NCI-H748 (cell line): ENCODE data around the gene C1GALT1.
"Not testable (repeated sequence)": the region's sequence is repeated elsewhere in the genome, so short reads cannot be mapped to it uniquely, and the experiment has no call there.

ENCODE experiments used
- DNase-seq: peaks from one replicate; lab custom pipeline; 2025; ENCODE audit not compliant: unreplicated experiment; lab: John Stamatoyannopoulos, UW

C1GALT1 gene

DNA sequence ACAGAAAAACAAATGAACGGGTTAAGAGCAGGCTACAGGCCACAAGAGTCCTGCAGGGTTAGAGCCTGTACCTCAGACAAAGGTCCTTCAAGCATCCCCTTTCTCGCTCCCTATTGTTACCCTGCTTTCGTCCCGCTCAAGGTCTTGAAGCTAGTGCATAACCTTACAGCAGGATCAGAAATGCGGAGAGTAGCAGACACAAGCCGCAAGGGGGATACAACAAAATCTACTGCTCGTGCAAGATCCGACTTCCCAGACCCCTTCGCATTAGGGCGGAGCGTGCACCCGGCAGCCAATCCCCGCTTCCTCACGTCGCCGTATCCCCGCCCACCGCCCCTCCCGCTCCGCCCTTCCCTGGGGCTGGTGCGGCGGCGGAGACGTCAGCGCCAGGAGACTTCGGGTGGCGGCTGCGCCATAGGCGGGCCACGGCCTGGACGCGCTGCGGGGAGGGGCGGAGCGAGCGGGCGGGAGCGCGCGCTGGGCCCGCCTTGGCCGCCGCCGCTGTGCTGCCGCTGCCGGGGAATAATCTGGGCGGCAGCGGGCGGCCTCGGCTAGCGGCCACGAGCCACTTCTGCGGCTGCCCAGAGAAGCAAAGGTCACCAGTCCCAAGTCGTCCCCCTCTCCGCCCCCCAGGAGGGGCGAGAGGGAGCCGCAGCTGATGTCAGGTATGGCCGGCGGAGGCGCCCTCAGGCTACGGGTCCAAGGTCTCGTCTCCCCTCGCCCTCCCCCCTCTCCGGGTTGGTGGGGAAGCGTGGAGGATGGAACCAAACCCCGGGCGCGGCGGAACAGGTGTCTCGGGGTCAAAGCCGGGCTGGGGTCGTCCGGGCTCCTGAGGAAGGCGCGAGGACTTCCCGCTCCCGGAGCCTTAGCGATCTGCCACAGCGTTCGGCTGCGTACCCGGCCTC is at the start of gene C1GALT1:
C1GALT1 (plus strand) TSS at position 389 of the 905 bp plus-strand sequence. CDS start 51,776 bp downstream, outside the sequence.
- peak; percentile 97 for DNase-seq

- no peak for DNase-seq
Observed at GRCh38 chr7:7134046-7134445, 48.3 kb upstream of the C1GALT1 start.

DNA sequence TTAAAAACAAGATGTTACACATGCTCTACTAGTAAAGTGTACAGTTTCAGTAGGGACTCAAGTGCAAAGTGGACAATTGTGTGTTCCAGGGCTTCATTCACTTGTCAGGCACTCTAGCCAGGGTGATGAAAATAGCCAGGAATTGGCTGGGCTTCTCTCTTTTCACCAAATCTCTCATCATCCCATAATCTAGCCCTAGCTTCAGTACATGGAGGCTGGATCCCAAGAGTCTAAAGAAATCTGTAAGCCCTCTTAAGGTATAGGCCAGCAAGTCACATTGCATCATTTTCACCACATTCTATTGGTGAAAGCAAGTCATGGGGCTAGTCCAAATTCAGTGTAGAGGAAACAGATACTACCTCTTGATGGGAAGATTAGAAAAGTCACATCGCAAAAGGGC is 47.3 kb upstream of the C1GALT1 start:
- no peak for DNase-seq

- DNase-seq: not testable (repeated sequence)
Observed at GRCh38 chr7:7135924-7136323, 46.4 kb upstream of the C1GALT1 start.

DNA sequence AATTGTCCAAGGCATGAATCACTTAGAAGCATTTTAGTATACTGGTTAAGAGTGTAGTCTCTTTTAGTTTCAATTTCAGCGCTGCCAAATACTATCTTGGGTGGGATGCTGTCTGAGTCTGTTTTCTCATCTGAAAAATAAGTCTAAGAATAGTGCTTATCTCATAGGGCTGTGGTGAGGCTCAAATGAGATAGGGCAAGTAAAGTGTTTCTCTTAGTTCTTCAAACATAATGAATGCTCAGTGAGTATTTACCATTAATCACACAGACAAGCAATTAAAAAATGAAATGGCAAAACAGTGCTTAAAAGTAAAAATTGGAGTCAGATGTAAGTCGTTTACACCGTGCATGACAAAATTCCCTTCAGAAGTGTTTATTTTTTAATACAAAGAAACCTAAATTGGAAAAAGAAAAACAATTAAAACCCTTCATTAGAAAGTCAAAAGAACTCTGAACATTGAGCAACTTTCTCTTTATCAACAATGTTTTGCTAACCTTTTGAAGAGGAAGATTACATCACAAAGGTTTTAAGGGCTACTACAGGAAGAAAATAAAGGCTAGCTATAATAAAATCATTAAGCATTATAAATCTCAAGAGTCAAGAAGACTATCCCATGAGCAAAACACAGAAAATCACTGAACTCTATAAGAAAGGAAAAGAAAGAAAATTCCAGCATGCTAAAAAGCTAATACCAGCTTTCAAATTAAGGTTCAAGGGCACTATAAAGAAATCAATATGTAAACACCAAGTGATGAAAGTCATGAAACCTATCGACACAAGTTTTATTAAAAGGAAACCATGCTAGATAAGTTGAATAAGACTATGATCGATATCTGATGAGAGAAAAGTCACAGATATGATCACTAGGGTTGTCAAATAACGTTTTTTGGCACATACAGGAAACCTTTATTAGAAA is 45.6 kb upstream of the C1GALT1 start:
- peak; percentile 9 for DNase-seq

DNA sequence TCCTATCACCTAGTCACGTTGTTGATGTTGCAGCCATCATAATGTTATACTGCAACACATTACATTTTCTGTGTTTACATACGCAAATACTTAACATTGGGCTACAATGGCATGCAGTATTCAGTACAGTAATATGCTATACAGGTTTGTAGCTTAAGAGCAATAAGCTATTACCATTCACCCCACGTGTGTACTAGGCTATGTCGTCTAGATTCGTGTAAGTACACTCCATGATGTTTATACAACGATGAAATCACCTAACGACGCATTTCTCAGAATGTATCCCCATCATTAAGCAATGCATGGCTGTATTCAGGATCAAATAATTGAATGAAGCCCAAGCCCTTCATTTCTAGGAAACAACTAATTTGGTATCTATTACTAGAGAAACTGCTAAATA is 43.4 kb upstream of the C1GALT1 start:
- peak; percentile 52 for DNase-seq

DNA sequence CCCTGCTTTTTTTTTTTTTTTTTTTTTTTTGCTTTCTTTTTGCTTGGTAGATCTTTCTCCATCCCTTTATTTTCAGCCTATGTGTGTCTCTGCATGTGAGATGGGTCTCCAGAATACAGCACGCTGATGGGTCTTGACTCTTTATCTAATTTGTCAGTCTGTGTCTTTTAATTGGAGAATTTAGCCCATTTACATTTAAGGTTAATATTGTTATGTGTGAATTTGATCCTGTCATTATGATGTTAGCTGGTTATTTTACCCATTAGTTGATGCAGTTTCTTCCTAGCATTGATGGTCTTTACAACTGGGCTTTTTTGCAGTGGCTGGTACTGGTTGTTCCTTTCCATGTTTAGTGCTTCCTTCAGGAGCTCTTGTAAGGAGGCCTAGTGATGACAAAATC is 38.9 kb upstream of the C1GALT1 start:
- not testable (repeated sequence) for DNase-seq

- DNase-seq: not testable (repeated sequence)
Observed at GRCh38 chr7:7145151-7145550, 37.2 kb upstream of the C1GALT1 start.

- no peak for DNase-seq
Observed at GRCh38 chr7:7146837-7147236, 35.5 kb upstream of the C1GALT1 start.

- DNase-seq: no peak
Observed at GRCh38 chr7:7148798-7149481, 33.4 kb upstream of the C1GALT1 start.

DNA sequence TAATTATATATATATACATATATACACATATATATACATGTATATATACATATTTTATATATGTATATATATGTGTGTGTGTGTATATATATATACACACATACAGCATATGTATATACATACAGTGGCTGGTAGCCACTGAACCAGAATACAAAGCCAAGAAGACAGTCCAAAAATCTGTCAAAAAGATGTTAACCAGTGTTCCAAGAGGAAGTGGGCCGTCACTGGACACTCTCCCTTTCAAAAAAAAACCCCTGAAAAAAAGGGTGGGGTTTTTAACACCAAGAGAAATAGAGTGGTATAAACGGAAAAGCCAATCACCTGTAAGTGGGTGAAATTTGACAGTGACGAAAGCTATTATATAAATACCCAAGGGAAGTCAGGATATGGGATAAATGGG is 31.1 kb upstream of the C1GALT1 start:
- DNase-seq: no peak

DNA sequence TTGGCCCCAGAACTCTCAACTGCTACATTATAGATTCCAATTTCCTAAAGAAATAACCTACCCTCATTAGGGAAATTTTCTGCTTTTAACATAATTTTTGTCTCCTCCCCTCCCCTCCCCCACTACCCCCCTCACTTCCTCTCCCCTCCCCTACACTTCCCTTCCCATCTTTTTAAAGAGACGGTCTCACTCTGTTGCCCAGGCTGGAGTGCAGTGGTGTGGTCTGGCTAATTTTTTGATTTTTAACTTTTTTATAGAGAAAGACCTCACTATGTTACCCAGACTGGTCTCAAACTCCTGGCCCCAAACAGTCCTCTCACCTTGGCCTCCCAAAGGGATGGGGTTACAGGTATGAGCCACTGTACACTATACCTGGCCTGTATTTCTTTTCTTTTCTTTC is 30.5 kb upstream of the C1GALT1 start:
- no peak for DNase-seq

GRCh38 chr7:7152315-7152714 is 30.0 kb upstream of the C1GALT1 start:
- DNase-seq: no peak

DNA sequence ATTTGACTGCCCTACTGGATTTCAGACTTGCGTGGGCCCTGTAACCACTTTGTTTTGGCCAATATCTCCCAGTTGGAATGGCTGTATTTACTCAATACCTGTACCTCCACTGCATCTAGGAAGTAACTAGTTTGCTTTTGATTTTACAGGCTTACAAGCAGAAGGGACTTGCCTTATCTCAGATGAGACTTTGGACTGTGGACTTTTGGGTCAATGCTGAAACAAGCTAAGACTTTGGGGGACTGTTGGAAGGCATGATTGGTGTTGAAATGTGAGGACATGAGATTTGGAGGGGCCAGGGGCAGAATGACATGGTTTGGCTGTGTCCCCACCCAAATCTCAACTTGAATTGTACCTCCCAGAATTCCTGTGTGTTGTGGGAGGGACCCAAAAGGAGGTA is 28.0 kb upstream of the C1GALT1 start:
- DNase-seq: not testable (repeated sequence)

DNA sequence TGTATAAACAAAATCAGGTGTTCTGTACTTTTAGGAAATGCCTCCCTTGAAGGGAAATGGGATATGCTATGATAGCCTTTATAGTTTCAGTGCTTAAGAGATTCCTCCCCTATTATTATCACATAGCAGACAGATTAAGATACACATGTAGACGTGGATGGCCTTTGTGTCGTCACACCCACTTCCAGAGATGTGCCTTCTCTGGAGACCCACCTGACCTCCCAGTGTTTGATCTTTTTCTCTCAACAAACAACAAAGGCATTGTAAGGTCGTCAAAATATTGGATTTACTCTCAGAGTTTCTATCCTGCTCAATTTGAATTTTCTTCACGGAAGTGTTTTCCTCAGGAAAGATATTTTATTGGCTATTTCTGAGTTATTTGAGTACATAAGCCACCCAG is 25.7 kb upstream of the C1GALT1 start:
- peak; percentile 32 for DNase-seq

GRCh38 chr7:7157177-7157886 is 25.0 kb upstream of the C1GALT1 start:
- DNase-seq: no peak

DNA sequence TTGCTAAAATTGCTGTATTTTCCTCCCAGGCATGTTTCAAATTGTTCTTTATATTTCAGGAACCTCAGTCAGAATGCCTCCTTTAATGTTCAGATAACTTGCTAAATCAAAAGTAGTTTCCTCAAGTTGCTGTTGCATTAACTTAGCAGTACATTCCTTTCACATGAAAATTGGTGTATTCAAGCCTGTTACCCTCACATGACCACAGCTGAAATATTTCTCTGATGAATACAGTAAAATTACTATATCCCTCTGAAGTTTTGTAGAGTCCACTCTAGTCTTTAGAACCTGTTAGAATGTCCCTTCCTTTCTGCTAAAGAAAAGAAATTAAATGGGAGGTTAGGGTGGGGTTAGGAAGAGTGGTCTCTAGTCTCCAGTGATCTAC is 24.5 kb upstream of the C1GALT1 start:
- DNase-seq: no peak

- peak; percentile 66 for DNase-seq
Observed at GRCh38 chr7:7159063-7159658, 23.2 kb upstream of the C1GALT1 start.

DNA sequence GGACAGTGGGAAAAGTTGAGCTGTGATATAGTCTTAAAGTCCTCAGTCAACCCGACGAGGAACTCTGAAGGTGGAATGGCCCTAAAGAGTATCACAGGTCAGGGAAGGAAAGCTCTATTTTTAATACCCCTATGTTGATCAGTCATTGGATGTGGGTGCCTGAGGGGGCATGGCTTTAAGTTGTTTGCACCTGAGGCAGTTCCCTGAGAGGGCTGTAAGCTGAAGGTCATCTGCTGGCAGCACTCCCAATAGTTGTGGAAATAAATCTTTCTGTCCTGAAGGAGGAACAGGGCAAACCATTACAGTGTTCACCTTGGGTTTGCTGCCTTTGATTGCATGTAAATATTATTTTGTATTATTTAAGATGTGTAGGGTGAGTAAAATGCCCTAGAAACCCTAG is 17.8 kb upstream of the C1GALT1 start:
- DNase-seq: no peak

DNA sequence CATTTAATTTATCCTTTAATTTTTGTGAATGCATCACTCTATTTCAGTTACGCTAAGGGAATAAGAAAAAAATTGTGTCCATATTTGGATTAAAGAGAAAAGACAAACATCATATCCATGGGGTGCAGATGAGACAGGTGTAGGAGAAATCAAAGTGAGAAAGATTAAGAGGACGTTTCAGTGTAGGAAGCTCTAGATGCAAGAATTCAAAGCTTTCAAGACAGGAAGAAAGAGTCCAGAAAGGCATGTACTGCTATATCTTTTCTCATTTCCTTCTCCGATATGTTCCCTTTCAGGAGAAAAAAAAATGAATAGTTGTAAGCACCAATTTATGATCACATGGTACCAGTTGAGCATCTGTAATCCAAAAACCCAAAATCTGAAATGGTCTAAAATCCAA is 17.0 kb upstream of the C1GALT1 start:
- DNase-seq: no peak
